Measurements from ENCODE around the gene HNF4A. TPM values are rescaled to one million over a fixed set of nuclear protein-coding genes. Genes with fewer than 3 reads are reported as not detected.
A peak's percentile ranks its signal among the peaks of the same experiment; 100 is the strongest.

The HNF4A gene
- total and polyA plus RNA-seq, 2 of the 4 experiments (the other 2 are of a cell fraction), result not detected

GRCh38 chr20:44310664-44311639 is 44.5 kb upstream of the HNF4A start, which contains the start of gene FITM2 (continued):
- TF ChIP-seq ELK1 (IDR thresholded peaks at IDR 0.05; ENCODE audit: borderline replicate concordance, low read depth, low read length) (no peak), RAD21 (IDR thresholded peaks at IDR 0.05; ENCODE audit: low read length) (peak; percentile 87), FOS (IDR thresholded peaks at IDR 0.05; ENCODE audit: low read depth, low read length) (no peak)
